GM19240 (cell line): ENCODE results near the gene ATP5PD.

Source experiments
- DNase-seq: peaks from one replicate; pipeline ENCODE4 v3.0.0; 2011; ENCODE audit warnings: low spot score; ENCODE audit not compliant: insufficient read length

The ATP5PD gene

DNA sequence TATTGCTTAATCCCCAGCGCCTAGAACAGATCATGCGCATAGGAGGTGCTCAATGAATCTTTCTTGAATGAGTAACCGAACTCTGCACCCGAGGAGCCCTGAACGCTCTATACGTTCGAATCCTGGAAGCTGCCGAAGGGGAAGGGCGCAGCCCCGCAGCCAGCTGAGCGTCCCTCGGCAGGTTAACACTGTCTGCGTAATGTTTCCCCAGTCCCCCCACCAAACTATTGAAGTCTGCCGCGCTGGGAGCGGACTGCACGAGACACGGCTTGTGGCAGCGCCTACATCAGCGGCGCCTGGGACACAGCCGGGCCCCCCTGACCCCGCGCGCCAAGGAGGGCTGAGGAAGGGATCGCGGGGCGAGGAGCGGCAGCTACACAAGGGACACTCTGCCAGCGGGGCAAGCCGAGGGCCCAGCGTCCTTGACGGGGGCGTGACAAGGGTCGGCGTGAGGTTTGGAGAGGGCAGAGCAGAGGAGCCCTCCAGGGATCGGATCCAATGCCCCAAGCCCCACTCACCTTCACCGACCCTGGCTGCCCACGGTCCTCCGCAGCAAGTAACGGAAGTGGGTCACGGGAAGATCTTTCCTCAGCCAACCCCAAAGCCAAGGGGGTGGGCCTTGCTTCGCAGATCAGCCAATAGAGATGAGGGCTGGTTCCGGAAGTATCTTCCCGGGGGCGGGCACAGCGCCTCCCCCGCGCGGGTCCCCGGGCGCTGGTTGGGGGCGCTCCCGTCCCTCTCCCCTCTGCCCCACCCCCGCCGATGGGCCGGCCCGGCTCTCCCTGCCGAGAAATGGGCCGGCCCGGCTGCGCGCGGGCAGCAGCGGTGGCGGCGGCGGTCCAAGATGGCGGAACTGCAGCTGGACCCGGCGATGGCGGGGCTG is at the start of gene ATP5PD, which contains the start of gene KCTD2:
Gene ATP5PD, minus strand, starts transcription at position 563 of the 883 bp plus-strand sequence. CDS start 4,319 bp downstream, outside the sequence.
Gene KCTD2, plus strand, starts transcription at position 819 of the 883 bp plus-strand sequence. Its CDS starts 26 bp downstream, at position 845.
- peak; percentile 95 for DNase-seq

DNA sequence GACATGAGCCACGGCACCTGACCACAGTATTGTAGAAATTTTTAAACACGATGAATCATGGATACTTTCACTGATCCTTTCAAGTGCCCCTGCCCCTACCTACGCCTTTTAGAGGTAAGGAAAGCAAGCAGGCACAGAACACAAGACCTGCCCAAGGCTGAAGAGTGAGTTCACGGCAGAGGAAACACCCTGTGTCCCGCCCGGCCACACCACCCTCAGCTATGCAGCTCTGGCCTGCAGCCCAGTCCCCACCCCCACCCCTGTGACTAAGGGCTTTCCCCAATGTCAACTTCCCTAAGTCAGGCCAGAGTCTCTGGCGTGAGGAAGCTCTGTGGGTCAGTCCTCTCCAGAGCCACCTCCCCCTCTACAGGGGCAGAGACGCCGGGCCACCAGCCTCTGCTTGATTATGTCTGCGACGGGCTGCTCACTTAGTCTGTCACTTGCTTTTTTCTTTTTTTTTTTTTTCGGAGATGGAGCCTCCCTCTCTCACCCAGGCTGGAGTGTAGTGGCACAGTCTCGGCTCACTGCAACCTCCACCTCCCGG is 49.4 kb upstream of the ATP5PD start:
- DNase-seq = no peak

DNA sequence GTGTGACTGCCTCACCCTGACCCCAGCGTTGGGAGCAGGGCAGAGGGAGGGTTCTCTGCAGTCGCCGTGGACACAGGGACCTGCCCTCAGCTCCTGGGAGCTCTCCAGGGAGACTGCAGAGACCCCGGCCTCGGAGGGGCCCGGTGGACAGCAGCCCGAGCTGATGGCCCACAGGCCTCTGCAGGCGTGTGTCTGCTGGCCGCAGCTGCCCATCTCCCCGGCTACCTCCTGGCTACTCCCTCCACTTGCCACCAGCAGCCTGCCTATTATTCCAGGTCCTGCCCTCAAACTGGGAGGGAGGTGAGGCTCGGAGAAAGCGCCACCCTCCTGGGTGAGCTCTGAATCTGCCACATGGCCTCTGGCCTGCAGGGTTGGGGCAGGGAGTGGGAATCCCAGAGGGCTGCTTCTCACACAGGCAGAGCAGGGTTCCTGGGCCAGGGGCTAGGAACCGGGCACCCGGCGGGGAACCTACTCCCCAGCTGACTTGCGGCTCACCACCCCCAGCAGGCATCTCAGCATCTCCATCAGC is 48.2 kb upstream of the ATP5PD start:
- DNase-seq = no peak

DNA sequence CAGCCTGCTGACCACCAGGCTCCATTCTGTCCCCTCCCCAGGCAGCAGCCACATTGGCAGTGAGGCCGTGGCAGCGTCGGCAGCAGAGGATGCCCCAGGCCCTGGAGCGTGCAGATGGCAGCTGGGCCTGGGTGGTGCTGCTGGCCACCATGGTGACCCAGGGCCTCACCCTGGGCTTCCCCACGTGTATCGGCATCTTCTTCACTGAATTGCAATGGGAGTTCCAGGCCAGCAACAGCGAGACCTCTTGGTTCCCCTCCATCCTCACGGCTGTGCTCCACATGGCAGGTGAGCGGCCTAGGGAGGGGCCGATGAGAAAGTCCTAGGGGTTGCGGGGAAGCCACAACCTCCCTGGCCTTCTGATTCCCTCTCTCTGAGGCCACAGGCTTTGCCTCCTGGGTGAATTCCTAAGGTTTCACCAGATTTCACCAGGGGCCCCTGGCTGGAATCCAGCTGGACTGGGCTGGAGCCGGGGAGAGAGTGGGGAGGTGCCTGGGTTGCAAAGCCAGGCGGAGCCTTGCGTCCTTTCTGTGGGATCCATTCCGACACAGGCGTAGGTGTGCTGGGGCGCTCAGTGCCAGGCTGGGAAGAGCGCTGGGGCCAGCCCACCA is 46.9 kb upstream of the ATP5PD start:
- DNase-seq = no peak

DNA sequence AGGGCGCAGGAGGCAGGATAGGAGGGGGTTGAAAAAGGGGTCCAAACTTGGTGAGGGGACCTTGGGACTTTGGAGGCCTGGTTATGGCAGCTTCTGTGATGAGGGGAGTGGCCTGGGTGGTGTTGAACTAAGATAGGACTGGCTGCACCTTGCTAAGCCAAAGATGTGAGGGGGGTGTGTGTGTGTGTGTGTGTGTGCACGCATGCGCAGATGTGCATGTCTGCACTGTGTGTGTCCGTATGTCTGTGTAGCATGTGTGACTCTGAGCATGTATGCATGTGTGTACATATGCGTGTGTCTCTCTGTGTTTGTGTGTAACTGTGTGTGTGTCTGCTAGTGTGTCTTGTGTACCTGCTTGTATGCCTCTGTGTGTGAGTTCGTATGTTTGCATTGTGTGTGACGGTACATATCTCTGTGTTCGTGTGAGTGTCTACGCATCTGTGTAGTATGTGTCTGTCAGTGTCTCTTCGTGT is 45.1 kb upstream of the ATP5PD start:
- no peak for DNase-seq

DNA sequence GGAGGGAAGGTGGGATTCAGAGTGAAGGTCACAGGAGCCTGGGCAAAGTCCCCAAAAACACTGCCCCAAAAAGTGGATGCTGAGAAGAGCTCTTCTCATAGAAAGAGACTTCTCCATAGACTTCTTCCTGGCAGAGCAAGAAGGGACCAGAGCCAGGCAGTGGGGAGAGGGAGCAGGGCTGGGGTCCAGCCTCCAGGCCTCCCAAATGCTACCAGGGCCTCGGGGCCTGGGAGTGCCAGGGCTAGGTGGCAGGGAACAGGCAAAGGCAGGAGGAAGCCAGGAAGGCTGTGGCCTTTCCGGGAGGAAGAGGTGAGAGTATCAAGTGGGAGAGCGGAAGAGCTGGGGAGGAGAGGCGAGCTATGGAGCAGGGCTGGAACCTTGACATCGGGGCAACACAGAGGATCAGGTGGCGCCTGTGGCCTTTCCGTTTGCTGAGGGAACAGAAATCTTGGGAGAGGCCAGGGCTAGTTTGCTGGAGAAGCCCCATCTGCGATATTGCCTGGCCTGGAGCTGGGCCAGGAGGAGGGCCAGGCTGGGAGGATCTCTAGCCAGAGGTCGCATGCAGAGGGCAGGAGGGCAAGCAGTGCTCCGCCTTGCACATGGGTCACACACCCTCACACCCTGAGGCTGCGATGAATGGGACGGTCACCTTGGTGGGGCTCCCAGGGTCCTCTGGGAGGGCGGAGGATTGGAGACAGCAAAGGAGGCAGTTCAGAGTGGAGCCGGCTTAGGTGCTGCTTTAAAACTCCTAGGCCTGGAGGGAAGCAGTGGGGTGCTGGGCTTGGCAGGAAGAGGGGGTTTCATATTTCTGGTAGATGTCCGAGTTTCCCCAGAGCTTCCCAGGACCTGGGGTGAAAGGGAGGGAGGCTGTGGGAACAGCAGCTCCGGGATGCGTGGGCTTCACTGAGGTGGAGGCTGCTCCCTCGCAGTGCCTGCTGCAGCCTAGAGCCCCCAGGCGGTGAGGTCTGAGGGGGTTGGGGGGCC is 44.4 kb upstream of the ATP5PD start:
- no peak for DNase-seq

DNA sequence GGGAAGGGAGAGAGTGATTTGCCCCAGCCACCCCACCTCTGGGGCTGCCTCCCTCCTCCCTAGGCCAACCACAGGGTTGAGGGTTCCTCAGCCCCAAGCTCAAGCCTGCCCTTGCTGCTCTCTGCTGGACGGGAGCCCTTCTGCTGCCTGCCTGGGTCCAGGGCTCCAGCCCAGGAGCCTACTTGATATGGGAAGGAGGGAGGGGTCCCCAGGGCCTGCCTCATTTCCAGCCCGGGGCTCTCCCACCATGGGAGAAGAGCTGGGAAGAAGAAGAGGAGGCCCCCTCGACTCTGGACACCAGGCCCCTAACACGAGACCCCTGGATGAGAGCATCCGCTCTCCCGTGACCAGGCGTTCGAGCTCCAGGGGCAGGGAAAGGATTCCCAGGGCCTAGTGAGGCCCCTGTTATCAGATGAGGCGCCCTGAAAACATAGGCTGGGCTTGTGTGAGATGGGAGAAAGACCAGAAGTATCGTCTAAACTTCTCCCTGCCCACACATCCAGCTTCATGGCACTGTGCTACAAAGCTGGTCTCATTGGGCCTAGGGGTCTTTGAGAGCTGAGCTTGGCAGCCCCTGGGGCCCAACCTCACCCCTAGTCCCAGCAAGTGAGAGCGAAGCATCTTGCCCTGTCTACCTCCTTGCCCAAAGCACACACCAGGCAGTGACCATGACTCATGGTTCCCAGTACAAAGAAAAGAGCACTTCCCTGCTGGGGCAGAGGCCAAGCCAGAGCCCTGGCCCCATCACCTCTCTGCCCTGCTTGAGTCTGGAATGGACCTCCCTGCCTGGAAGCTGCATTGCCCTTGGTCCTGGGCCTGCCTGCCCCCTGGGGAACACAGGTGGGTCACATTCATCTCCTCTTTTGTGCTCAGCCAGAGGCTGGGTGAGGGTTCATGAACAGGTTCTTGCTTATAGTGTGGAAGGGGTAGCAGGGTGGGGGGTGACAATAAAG is 42.0 kb upstream of the ATP5PD start:
- DNase-seq = no peak

DNA sequence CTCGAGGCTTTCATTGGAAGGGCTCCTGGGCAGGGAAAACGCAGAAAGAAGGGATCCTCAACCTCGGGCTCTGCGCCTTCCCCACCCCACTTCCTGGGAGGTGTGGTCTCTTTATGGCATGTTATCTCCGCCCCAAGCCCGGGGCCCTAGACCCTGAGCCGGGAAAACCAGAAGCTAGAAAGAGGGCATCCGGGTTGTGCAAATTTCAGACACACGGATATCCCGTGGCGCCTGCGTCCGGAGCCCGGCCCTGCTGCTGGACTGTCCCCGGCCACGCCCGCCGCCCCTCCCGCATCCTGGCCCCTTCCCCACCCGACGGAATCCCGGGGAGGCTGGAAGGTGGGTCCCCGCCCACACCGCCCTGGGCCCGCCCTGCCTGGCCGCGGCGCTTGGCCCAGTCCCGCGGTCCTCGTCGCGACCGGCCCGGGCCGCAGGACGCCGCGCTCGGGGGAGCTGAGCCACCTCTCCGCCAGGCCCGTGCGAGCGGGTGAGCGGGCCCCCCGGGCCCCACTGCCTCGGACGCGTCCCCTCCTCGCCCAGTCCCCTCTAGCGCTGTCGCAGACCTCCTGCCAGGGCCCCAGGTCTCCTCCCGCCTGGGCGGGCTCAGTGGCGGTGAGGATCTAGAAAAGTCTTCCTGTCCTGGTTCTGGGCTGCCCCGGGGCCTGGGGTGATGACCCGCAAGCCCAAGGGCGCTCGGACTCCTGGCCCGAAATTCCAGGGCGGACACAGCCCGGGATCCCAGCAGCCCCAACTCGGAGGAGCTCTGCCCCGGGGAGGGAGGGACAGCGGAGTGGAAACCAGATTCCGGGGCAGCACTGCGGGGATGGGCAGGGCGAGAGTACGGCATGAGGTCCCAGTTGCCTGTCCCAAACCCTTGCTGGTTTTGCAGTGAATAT is 41.0 kb upstream of the ATP5PD start, which contains the start of gene SLC16A5:
Gene SLC16A5, plus strand, starts transcription at position 397 of the 896 bp plus-strand sequence. CDS start 5,683 bp downstream, outside the sequence.
- DNase-seq = no peak

DNA sequence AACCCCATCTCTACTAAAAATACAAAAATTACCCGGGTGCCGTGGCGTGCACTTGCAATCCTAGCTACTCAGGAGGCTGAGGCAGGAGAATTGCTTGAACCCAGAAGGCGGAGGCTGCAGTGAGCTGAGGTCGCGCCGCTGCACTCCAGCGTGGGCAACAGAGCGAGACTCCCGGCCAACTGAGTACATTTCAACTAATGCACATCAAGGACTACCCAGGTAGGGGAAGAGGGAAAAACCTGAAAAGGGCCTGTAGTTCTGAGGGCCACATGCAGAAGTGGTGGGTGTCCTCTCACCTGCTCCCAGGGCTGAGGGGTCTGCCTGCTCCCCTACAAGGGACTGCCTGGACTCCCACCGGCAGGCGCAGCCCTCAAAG is 40.4 kb upstream of the ATP5PD start:
- no peak for DNase-seq

DNA sequence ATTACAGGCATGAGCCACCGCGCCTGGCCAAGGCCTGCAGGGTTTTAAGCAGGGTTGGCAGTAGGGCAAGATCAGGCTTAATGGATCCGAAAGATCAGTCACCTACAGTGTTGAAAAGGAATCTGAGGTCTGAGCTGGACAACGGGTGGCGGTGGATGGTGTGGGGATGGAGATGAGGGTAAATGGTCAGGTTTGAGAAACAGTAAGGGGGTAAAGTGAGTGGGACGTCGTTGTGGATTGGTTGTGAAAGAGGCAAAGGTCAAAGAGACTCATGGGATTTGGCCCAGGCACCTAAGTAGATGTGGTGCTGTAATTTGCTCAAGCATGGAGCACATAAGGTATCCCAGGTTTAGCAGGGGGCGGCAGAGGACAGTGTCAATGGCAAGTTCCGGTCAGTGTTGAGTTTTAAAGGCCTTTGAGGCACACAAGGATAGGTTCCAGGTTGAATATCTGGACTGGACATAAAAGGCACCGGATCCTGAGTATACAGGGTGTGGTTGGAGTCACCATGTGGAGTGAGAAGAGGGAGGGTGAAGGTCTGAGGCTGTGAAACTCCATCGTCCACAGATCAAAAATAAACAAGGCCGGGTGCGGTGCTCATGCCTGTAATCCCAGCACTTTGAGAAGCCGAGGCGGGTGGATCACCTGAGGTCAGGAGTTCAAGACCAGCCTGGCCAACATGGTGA is 39.9 kb upstream of the ATP5PD start:
- DNase-seq = no peak

DNA sequence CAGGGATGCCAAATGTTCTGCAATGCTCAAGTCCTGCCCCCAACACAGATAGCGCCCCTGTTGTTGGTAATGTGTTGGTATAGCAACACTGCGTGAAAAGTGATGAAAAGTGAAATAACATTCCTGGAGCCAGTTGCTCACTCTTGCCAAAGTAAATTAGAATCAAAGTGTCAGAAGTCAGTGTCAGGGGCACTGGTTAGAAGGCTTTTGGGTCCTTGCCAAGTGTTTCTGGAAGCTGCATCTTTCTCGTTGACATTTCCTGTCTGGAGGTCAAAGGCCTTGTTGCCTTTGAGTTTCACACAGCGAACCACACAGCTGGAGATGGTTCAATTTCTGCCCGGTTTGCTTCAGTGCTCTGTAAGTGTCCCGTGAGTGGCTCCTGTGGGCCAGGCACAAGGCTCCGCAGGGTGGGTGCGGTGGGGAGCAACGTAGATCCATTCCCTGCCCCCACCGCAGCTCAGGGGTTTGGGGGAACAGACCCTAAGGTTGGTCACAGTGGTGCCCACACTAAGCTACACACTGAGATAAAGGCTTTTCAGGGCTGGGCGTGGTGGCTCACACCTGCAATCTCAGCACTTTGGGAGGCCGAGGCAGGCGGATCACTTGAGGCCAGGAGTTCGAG is 37.4 kb upstream of the ATP5PD start:
- no peak for DNase-seq

DNA sequence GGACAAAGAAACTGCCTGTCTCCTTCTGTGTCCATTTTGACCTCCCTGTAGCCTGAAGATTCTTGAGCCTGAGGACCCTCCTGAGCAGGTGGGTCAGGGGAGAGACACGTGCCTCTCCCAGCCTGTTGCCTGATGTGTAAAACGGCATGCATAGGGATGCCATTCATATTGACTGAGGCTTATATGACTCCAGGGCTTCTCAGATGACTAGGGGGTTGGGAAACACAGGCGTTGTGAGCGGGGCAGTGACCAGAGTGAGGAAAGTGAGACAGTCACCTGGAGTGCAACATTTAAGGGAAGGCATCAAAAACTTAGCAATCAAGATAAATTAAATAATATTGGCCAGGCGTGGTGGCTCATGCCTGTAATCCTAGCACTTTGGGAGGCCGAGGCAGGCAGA is 35.9 kb upstream of the ATP5PD start:
- no peak for DNase-seq

DNA sequence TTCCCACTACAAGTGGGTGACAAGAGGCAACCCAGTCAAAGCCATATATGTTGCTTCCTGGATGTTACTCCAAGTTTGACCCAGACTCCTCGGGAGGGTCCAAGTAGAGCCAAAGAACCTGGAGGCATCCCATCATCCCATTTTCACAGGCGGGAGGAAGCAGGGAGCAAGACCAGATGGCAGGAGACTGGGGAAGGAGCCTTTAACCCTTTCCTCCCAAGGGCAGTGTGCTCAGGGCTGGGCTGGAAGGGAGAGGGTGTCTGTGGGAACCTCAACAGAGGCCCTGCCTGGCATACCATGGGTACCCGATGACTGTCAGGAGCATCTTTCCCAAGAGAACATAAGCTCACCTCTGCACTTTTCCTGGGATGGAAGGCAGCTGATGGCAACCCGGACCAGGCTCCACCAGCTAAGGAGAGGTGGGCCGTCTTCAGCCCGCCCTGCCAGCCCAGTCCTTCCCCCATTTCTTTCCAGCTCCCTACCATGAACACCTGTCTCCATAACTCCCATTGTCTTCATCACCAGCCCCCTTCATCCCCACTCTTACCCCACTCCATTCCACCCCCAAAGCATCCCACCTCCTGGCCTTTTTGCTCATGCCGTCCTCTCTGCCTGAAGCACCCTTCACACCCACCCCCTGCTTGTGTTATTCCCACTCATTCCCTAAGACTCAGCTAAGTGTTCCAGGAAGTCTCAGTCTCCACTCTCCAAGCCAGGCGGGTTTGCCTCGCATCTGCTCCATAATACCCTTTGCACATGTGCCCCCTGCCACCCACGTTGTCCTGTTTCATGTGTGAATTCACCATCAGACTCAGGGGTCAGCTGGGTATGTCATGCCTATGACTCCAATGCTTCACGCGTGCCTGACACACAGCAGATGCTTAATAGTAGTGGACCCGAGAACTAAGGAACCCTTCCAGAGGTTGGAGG is 35.1 kb upstream of the ATP5PD start:
- DNase-seq = no peak

DNA sequence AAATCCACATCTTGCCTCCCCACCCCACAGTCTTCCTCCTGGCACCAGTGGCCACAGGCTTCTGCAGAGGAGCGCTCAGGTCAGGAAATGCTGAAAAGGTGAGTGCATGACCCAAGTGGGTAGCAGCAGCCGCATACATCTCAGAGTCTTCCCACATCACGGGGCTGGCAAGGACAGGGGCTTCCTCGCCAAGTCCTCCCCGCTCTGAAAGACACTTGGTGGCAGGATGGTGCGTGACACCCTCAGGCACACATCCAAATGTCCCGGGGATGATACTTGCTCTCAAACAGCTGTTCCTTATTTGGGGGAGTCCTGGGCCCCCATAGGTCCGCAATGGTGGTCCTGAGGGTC is 32.2 kb upstream of the ATP5PD start:
- no peak for DNase-seq

DNA sequence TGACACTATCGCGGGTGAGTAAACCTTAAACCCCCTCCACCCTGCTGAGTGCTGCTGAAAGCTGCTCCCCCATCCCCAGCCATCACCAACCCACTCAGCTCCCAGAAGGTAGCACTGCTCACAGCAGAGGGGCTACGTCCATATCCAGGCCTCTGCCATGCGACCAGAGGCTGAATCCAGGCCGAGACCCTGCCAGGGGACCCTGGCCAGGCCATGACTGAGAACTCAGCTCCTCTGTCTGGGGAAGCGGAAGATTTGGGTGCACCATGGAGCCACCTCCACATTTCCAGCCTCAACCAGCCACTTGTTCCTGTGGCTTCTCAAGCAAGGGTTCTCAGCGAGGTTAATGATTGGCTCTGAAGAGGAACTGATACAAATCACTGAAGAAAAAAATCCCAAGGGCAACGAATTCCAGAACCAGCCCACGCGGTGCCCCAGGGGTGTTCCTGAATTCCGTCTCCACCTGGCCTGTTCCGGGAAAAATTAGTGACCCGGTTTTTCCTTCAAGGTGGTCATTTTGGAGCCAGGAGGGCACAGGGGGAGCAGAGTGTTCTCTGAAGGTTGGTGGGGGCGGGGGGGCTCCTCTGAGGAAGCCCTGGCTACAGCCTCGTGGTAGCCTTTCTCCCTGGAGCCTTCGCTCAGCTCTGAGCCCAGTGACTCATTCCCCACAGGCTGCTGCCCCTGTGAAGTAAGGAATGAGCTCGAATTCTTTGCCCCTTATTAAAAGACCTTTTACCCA is 31.7 kb upstream of the ATP5PD start:
- no peak for DNase-seq
